Panc1 (cell line): Measurements from ENCODE around the gene WDR76. TPM values are rescaled to one million over a fixed set of nuclear protein-coding genes. Genes with fewer than 3 reads are reported as not detected.

Experiments used
- ATAC-seq: fragments of 200-7000 bp; cut with Tn5 transposase; 2 replicates; pipeline ENCODE4 v1.9.1; 2020; ENCODE audit warnings: mild to moderate bottlenecking, moderate library complexity
- Bru-seq: library from RNA; stranded (reverse); fragments of 400-500 nt; gene quantifications from one replicate; lab custom pipeline; 2021; lab: Mats Ljungman, UMichigan
- BruChase-seq, 2 experiments: library from RNA; stranded (reverse); fragments of 400-500 nt; gene quantifications; one replicate each; lab custom pipeline; 2021; lab: Mats Ljungman, UMichigan
- BruUV-seq: library from RNA; stranded (reverse); fragments of 400-500 nt; replicated peaks from 2 replicates; lab custom pipeline; 2021; lab: Mats Ljungman, UMichigan
- CTCF ChIA-PET: fragments of 300-600 bp; sonication (Branson Sonifier 250); formaldehyde crosslinking; loops from one replicate; lab custom pipeline; 2022; ENCODE audit warnings: antibody characterized with exemption; lab: Charles Lee
- POLR2A ChIA-PET: fragments of 300-600 bp; sonication (Branson Sonifier 250); formaldehyde crosslinking; loops from one replicate; lab custom pipeline; 2022; ENCODE audit warnings: antibody characterized with exemption; lab: Charles Lee
- DNase-seq: peaks from one replicate; pipeline ENCODE4 v3.0.0-alpha.2; 2010; ENCODE audit warnings: low read depth, low spot score
- H3K27ac ChIP-seq: 2 replicates; pipeline ENCODE4 v1.5.1; 2011; ENCODE audit warnings: mild to moderate bottlenecking, low read length, inconsistent platforms
- H3K27me3 ChIP-seq: fragments of 200-500 bp; sonication (Bioruptor generic); 2 replicates; pipeline ENCODE4 v1.6.0; 2014; ENCODE audit warnings: low read length, inconsistent platforms; ENCODE audit not compliant: control insufficient read depth, insufficient read depth
- H3K36me3 ChIP-seq: fragments of 200-500 bp; sonication (Bioruptor generic); 2 replicates; pipeline ENCODE4 v1.5.1; 2014; ENCODE audit warnings: inconsistent platforms, mild to moderate bottlenecking, low read length, moderate library complexity; ENCODE audit not compliant: control insufficient read depth, insufficient read depth
- H3K4me1 ChIP-seq: 2 replicates; pipeline ENCODE4 v1.5.1; 2011; ENCODE audit warnings: inconsistent platforms, mild to moderate bottlenecking, low read length, moderate library complexity; ENCODE audit not compliant: control insufficient read depth, insufficient read depth
- H3K4me3 ChIP-seq, 2 experiments: 2 replicates each; pipeline ENCODE4 v1.5.1; 2011 to 2012; ENCODE audit warnings: low read depth in 2 of 2, low read length in 2 of 2, mild to moderate bottlenecking in 2 of 2, inconsistent platforms in 1 of 2, moderate library complexity in 1 of 2
- H3K9me3 ChIP-seq: fragments of 200-500 bp; sonication (Bioruptor generic); 2 replicates; pipeline ENCODE4 v1.5.1; 2014; ENCODE audit warnings: low read depth, mild to moderate bottlenecking, inconsistent platforms, low read length, moderate library complexity; ENCODE audit not compliant: control insufficient read depth, insufficient read depth
- CTCF ChIP-seq: fragments of 450-650 bp; IDR thresholded peaks from 2 replicates; pipeline ENCODE4 v1.5.1; 2017; ENCODE audit warnings: mild to moderate bottlenecking
- POLR2AphosphoS5 ChIP-seq: IDR thresholded peaks from 2 replicates; pipeline ENCODE4 v1.6.1; 2012; ENCODE audit warnings: mild to moderate bottlenecking, low read depth, low read length, moderate library complexity
- REST ChIP-seq, 2 experiments: IDR thresholded peaks; 2 replicates each; pipeline ENCODE4 v1.6.1; 2011 to 2012; ENCODE audit warnings: low read depth in 2 of 2, control low read depth in 1 of 2, low read length in 1 of 2, mild to moderate bottlenecking in 1 of 2, moderate library complexity in 1 of 2; ENCODE audit not compliant: insufficient read depth in 1 of 2
- SIN3A ChIP-seq: IDR thresholded peaks from 2 replicates; pipeline ENCODE4 v1.6.1; 2012; ENCODE audit warnings: low read depth, mild to moderate bottlenecking, low read length, moderate library complexity, borderline replicate concordance; ENCODE audit not compliant: insufficient read depth
- TCF7L2 ChIP-seq: IDR thresholded peaks from 2 replicates; pipeline ENCODE4 v1.6.1; 2011; ENCODE audit warnings: mild to moderate bottlenecking, low read depth, low read length, inconsistent platforms
- in situ Hi-C: cut with HindIII; loops from 2 replicates; pipeline ENCODE4 v1.10.0; 2016; ENCODE audit warnings: low sequenced_read_pairs, low pct_unique_long_range_greater_than_20kb
- intact Hi-C: fragments of 100-400 bp; cut with micrococcal nuclease; formaldehyde crosslinking; loops from one replicate; pipeline ENCODE4 v1.10.0; 2022; ENCODE audit not compliant: unreplicated experiment
- long read RNA-seq: library from polyadenylated mRNA; unstranded; transcript quantifications from one replicate; pipeline ENCODE4 v2.0.0, GENCODE V29; 2021; ENCODE audit not compliant: unreplicated experiment
- polyA plus RNA-seq: library from polyadenylated mRNA; unstranded; fragments of >200 nt; gene quantifications from one replicate; pipeline ENCODE4 v1.2.1, GENCODE V29; 2012; ENCODE audit warnings: missing spikeins; ENCODE audit not compliant: insufficient read length
- total RNA-seq: library from RNA; stranded (reverse); gene quantifications from one replicate; pipeline ENCODE4 v1.2.1, GENCODE V29; 2021; ENCODE audit not compliant: unreplicated experiment

The WDR76 gene
- total RNA-seq = 40.0 TPM
- 11.6 TPM for polyA plus RNA-seq
- percentile 82 among the genes with signal in this experiment for Bru-seq, nascent RNA
- percentile 84 among the genes with signal in this experiment for BruChase-seq, experiment 1, labeled RNA remaining after a 2-hour chase
- percentile 88 among the genes with signal in this experiment for BruChase-seq, experiment 2, labeled RNA remaining after a 6-hour chase
- long read RNA-seq, transcript WDR76-202 (13 exons, 2,586 nt) = minor isoform, 10 of 62 reads
- long read RNA-seq, transcript WDR76-201 (13 exons, 3,978 nt) = major isoform, 41 of 62 reads
- long read RNA-seq, partial matches to known transcripts = 5 of 62 reads
- long read RNA-seq, other reads (novel, unspliced or antisense) = 6 of 62 reads

- Histone ChIP-seq H3K27ac (peak within 1 kb of the TSS; percentile 94), H3K4me1 (peaks cover 14% of the 10 kb centered on the region), H3K27me3 (no peaks in the 10 kb centered on the region), H3K9me3 (no peaks in the 10 kb centered on the region), H3K4me3 (peak within 1 kb of the TSS; percentile 65 to 83), H3K36me3 (peaks cover 3% of the 10 kb centered on the region)
- ATAC-seq = peak; percentile 93
- ChIA-PET CTCF (no interaction called here), POLR2A (interaction anchor here (0.6 kb wide), 1 partner anchor 17 kb away, joined by 6 read pairs; no protein-coding TSS in a partner anchor)
- in situ Hi-C loops (no loop called here), intact Hi-C loops (no loop called here)
- no TSS peak for BruUV-seq
- peak; percentile 90; the same call in 1 of the 2 replicates for TF ChIP-seq SIN3A
- TF ChIP-seq CTCF = no peak
- TF ChIP-seq POLR2AphosphoS5 = peak; percentile 64
- TF ChIP-seq TCF7L2 = 0 out of 2 replicates have a peak, but pooled peaks have one; percentile 21
- DNase-seq = no peak
Observed at GRCh38 chr15:43826508-43827341, at the start of gene WDR76. Gene WDR76, plus strand, starts transcription at chr15:43827002. Its CDS starts 31 bp downstream, at chr15:43827033.

GRCh38 chr15:43777267-43777914 lies 49.4 kb upstream of the WDR76 start:
- H3K4me1 ChIP-seq = 0 out of 2 replicates have a peak, but pooled peaks cover 3% of the 10 kb centered on the region
- peak overlapping the region; percentile 88 for H3K27ac ChIP-seq
- ATAC-seq (peak; percentile 88), DNase-seq (peak; percentile 66)
- TF ChIP-seq TCF7L2 (no peak; the same call in 1 of the 2 replicates), CTCF (peak; percentile 95), POLR2AphosphoS5 (no peak), REST (IDR thresholded peaks at IDR 0.05; ENCODE audit: insufficient read depth in 1 of 2, low read depth in 2 of 2, low read length in 1 of 2) (no peak), SIN3A (no peak)
- ChIA-PET CTCF (interaction anchor here (0.5 to 0.9 kb wide), 5 partner anchors 8 to 549 kb away, joined by 4 to 7 read pairs (median 5); no protein-coding TSS in a partner anchor), POLR2A (interaction anchor here (0.6 to 1.3 kb wide), 4 partner anchors 9 to 31 kb away, joined by 4 to 8 read pairs (median 5); partner anchors contain the start of gene PDIA3)
- no peaks in the 10 kb centered on the region; the same call in 1 of the 2 replicates for H3K36me3 ChIP-seq
- peak overlapping the region; percentile 74 to 92 for H3K4me3 ChIP-seq
- intact Hi-C loops (no loop called here), in situ Hi-C loops (no loop called here)
- TSS peak; percentile 68 for BruUV-seq
- no peaks in the 10 kb centered on the region for H3K9me3 ChIP-seq
- H3K27me3 ChIP-seq = no peaks in the 10 kb centered on the region
